GM18526 (cell line): ENCODE data around the gene EIF4A2.

Experiments
- POLR2A ChIP-seq: IDR thresholded peaks from 3 replicates; pipeline ENCODE4 v1.6.1; 2011; ENCODE audit not compliant: insufficient read length; ENCODE audit errors: extremely low read depth

The EIF4A2 gene

GRCh38 chr3:186772701-186773417, 10.5 kb upstream of the EIF4A2 start:
- TF ChIP-seq POLR2A, result peak; percentile 66

- no peak for TF ChIP-seq POLR2A
Observed at GRCh38 chr3:186775999-186776398, 7.4 kb upstream of the EIF4A2 start.

- TF ChIP-seq POLR2A, result no peak
Observed at GRCh38 chr3:186779204-186779603, 4.2 kb upstream of the EIF4A2 start.

GRCh38 chr3:186782542-186783057, 777 bp upstream of the EIF4A2 start:
- no peak for TF ChIP-seq POLR2A

- TF ChIP-seq POLR2A, result no peak
Observed at GRCh38 chr3:186783731-186784515, 546 bp downstream of the EIF4A2 start.

GRCh38 chr3:186784820-186785494, 1.6 kb downstream of the EIF4A2 start:
- TF ChIP-seq POLR2A, result no peak

- TF ChIP-seq POLR2A, result no peak
Observed at GRCh38 chr3:186785495-186786018, 2.2 kb downstream of the EIF4A2 start.

GRCh38 chr3:186786922-186787321, 3.5 kb downstream of the EIF4A2 start:
- no peak for TF ChIP-seq POLR2A

- no peak for TF ChIP-seq POLR2A
Observed at GRCh38 chr3:186787642-186788481, 4.5 kb downstream of the EIF4A2 start.

- TF ChIP-seq POLR2A, result no peak
Observed at GRCh38 chr3:186788482-186789370, 5.3 kb downstream of the EIF4A2 start.

GRCh38 chr3:186789554-186790260, 6.3 kb downstream of the EIF4A2 start:
- TF ChIP-seq POLR2A, result no peak

GRCh38 chr3:186790261-186790981, 7.0 kb downstream of the EIF4A2 start:
- peak; percentile 38 for TF ChIP-seq POLR2A
